H1 (cell line): ENCODE results near the gene S100PBP. TPM values are rescaled to one million over a fixed set of nuclear protein-coding genes. Genes with fewer than 3 reads are reported as not detected.

Experiments
- CTCF ChIA-PET: fragments of 300-600 bp; sonication (Branson Sonifier 250); formaldehyde crosslinking; loops from one replicate; lab custom pipeline; 2021; ENCODE audit not compliant: partially characterized antibody; lab: Charles Lee
- POLR2A ChIA-PET: fragments of 300-600 bp; sonication (Branson Sonifier 250); formaldehyde crosslinking; loops from one replicate; lab custom pipeline; 2021; ENCODE audit warnings: inconsistent platforms; ENCODE audit not compliant: partially characterized antibody; lab: Charles Lee
- DNase-seq, 2 experiments: peaks; one replicate each; pipeline versions ENCODE4 v3.0.0 to v3.0.0-alpha.2; 2010 to 2022; ENCODE audit warnings: low spot score in 2 of 2, low read depth in 1 of 2, mixed read lengths in 1 of 2
- FAIRE-seq: peaks from 2 replicates; lab custom pipeline; 2011; peaks lifted over from hg19 to GRCh38; lab: Jason Lieb, UNC
- H2AFZ ChIP-seq: 2 replicates; pipeline ENCODE4 v1.8.1; 2012; ENCODE audit warnings: low read length, inconsistent platforms
- H2AK5ac ChIP-seq: 2 replicates; pipeline ENCODE4 v1.6.1; 2013; ENCODE audit warnings: low read depth, low read length
- H2BK120ac ChIP-seq: replicated peaks from 2 replicates; pipeline ENCODE3; 2013; ENCODE audit warnings: low read depth, low read length, inconsistent platforms
- H2BK12ac ChIP-seq: 2 replicates; pipeline ENCODE4 v1.6.1; 2013; ENCODE audit warnings: low read depth, low read length
- H2BK15ac ChIP-seq: 2 replicates; pipeline ENCODE4 v1.6.1; 2013; ENCODE audit warnings: low read length
- H2BK20ac ChIP-seq: 2 replicates; pipeline ENCODE4 v1.6.1; 2013; ENCODE audit warnings: low read length
- H2BK5ac ChIP-seq: 2 replicates; pipeline ENCODE4 v1.6.1; 2013; ENCODE audit warnings: low read depth, low read length
- H3K14ac ChIP-seq: 2 replicates; pipeline ENCODE4 v1.6.1; 2013; ENCODE audit warnings: inconsistent platforms; ENCODE audit not compliant: insufficient read length
- H3K18ac ChIP-seq: 2 replicates; pipeline ENCODE4 v1.6.1; 2013; ENCODE audit warnings: low read length; ENCODE audit errors: extremely low read depth
- H3K23ac ChIP-seq: 2 replicates; pipeline ENCODE4 v1.6.1; 2013; ENCODE audit warnings: inconsistent platforms; ENCODE audit not compliant: insufficient read length
- H3K23me2 ChIP-seq: 2 replicates; pipeline ENCODE4 v1.6.1; 2013; ENCODE audit warnings: low read depth, low read length
- H3K27ac ChIP-seq: 2 replicates; pipeline ENCODE4 v1.6.1; 2011; ENCODE audit warnings: low read depth, low read length, inconsistent platforms
- H3K27me3 ChIP-seq, 4 experiments: replicated peaks in 1 of 4; 1 replicate in 1 of 4; 2 replicates in 3 of 4; pipeline versions ENCODE4 v1.6.1 to v1.8.1; 2011 to 2013; ENCODE audit warnings: low read length in 3 of 4, mild to moderate bottlenecking in 3 of 4, inconsistent platforms in 2 of 4, mixed read lengths in 2 of 4, moderate library complexity in 1 of 4; ENCODE audit not compliant: control insufficient read depth in 3 of 4, insufficient read depth in 3 of 4; ENCODE audit errors: extremely low read depth in 1 of 4
- H3K36me3 ChIP-seq, 4 experiments: 2 replicates each; pipeline versions ENCODE4 v1.6.1 to v1.8.1; 2011 to 2013; ENCODE audit warnings: mild to moderate bottlenecking in 4 of 4, low read length in 3 of 4, moderate library complexity in 2 of 4, control low read depth in 1 of 4, inconsistent platforms in 1 of 4; ENCODE audit not compliant: insufficient read depth in 4 of 4, control insufficient read depth in 2 of 4
- H3K4ac ChIP-seq: replicated peaks from 2 replicates; pipeline ENCODE3; 2013; ENCODE audit warnings: low read length, low read depth, mixed read lengths, inconsistent platforms; ENCODE audit not compliant: insufficient read length
- H3K4me1 ChIP-seq, 4 experiments: replicated peaks in 1 of 4; 1 replicate in 1 of 4; 2 replicates in 3 of 4; pipeline versions ENCODE4 v1.6.1 to v1.8.1; 2011 to 2013; ENCODE audit warnings: low read length in 3 of 4, inconsistent platforms in 2 of 4, mixed read lengths in 1 of 4; ENCODE audit not compliant: insufficient read depth in 4 of 4, control insufficient read depth in 3 of 4
- H3K4me2 ChIP-seq, 2 experiments: 2 replicates each; pipeline versions ENCODE4 v1.6.1 to v1.8.1; 2011 to 2013; ENCODE audit warnings: low read depth in 2 of 2, low read length in 2 of 2, control low read depth in 1 of 2, inconsistent platforms in 1 of 2, mild to moderate bottlenecking in 1 of 2; ENCODE audit not compliant: insufficient read depth in 1 of 2
- H3K4me3 ChIP-seq, 4 experiments: fragments of 200-600, 300-600 bp in 1 of 4; sonication (generic), shearing (Covaris generic), sonication (Bioruptor Twin) in 1 of 4; 2 replicates each; pipeline versions ENCODE4 v1.5.1 to v1.8.1; 2011 to 2016; ENCODE audit warnings: low read length in 4 of 4, low read depth in 3 of 4, control low read depth in 2 of 4, inconsistent platforms in 2 of 4, mild to moderate bottlenecking in 2 of 4, mixed read lengths in 1 of 4, moderate library complexity in 1 of 4; ENCODE audit not compliant: insufficient read depth in 2 of 4; ENCODE audit errors: extremely low read depth in 1 of 4
- H3K56ac ChIP-seq: replicated peaks from 2 replicates; pipeline ENCODE3; 2013; ENCODE audit warnings: low read depth, mild to moderate bottlenecking, mixed read lengths, low read length, inconsistent platforms; ENCODE audit not compliant: insufficient read length
- H3K79me1 ChIP-seq: 2 replicates; pipeline ENCODE4 v1.6.1; 2013; ENCODE audit warnings: low read depth, low read length, control low read depth
- H3K79me2 ChIP-seq, 2 experiments: 2 replicates each; pipeline versions ENCODE4 v1.6.1 to v1.8.1; 2012 to 2013; ENCODE audit warnings: low read length in 2 of 2, mild to moderate bottlenecking in 2 of 2, inconsistent platforms in 1 of 2; ENCODE audit not compliant: insufficient read depth in 2 of 2, control insufficient read depth in 1 of 2
- H3K9ac ChIP-seq, 4 experiments: replicated peaks in 1 of 4; 1 replicate in 1 of 4; 2 replicates in 3 of 4; pipeline versions ENCODE4 v1.6.1 to v1.8.1; 2011 to 2013; ENCODE audit warnings: low read depth in 3 of 4, low read length in 3 of 4, control low read depth in 2 of 4, mild to moderate bottlenecking in 2 of 4, moderate library complexity in 2 of 4, inconsistent platforms in 1 of 4; ENCODE audit errors: extremely low read depth in 1 of 4
- H3K9me3 ChIP-seq, 2 experiments: 2 replicates each; pipeline versions ENCODE4 v1.6.1 to v1.8.1; 2012 to 2013; ENCODE audit warnings: mild to moderate bottlenecking in 2 of 2, moderate library complexity in 2 of 2, control low read depth in 1 of 2, inconsistent platforms in 1 of 2, low read depth in 1 of 2, low read length in 1 of 2, mixed read lengths in 1 of 2; ENCODE audit not compliant: insufficient read depth in 2 of 2
- H4K20me1 ChIP-seq, 2 experiments: replicated peaks in 1 of 2; 2 replicates each; pipeline versions ENCODE3 to v1.8.1; 2011 to 2013; ENCODE audit warnings: inconsistent platforms in 2 of 2, low read length in 2 of 2, mild to moderate bottlenecking in 1 of 2; ENCODE audit not compliant: insufficient read depth in 2 of 2, control insufficient read depth in 1 of 2
- H4K5ac ChIP-seq: 2 replicates; pipeline ENCODE4 v1.6.1; 2013; ENCODE audit warnings: low read length, low read depth, mixed read lengths, inconsistent platforms; ENCODE audit not compliant: insufficient read length
- H4K8ac ChIP-seq: 2 replicates; pipeline ENCODE4 v1.8.0; 2013; ENCODE audit warnings: mild to moderate bottlenecking, moderate library complexity, low read length, inconsistent platforms; ENCODE audit not compliant: insufficient read depth; ENCODE audit errors: extremely low read depth
- H4K91ac ChIP-seq: replicated peaks from 2 replicates; pipeline ENCODE3; 2013; ENCODE audit warnings: low read length, mixed read lengths, inconsistent platforms; ENCODE audit not compliant: insufficient read length
- CREB1 ChIP-seq: IDR thresholded peaks from 2 replicates; pipeline ENCODE4 v1.6.1; 2012; ENCODE audit warnings: inconsistent platforms
- SRF ChIP-seq: IDR thresholded peaks from 2 replicates; pipeline ENCODE4 v1.6.1; 2011; ENCODE audit warnings: mild to moderate bottlenecking, low read depth, low read length, moderate library complexity
- ZNF274 ChIP-seq: IDR thresholded peaks from 2 replicates; pipeline ENCODE4 v1.7.0; 2012; ENCODE audit warnings: low read length, borderline replicate concordance; ENCODE audit errors: extremely low read depth
- WGBS, 2 experiments: shearing (Covaris generic) in 1 of 2; methylation state at CpG; one replicate each; pipeline versions ENCODE4 v1.1.6 to v1.1.7; 2013 to 2015; ENCODE audit warnings: low lambda C conversion rate in 2 of 2, mixed read lengths in 2 of 2, inconsistent platforms in 1 of 2, low coverage in 1 of 2, missing lambda C conversion rate in 1 of 2; ENCODE audit not compliant: insufficient replicate concordance in 2 of 2, insufficient coverage in 1 of 2, insufficient read length in 1 of 2; ENCODE audit errors: extremely low coverage in 1 of 2, missing lambda C conversion rate in 1 of 2; 5-methylcytosine and 5-hydroxymethylcytosine counted together
- polyA plus RNA-seq, 7 experiments: library from polyadenylated mRNA; depleted of rRNA in 3 of 7; stranded (reverse) in 5 of 7; unstranded in 2 of 7; fragments of >200 nt in 5 of 7; fragments of 200-250 nt in 2 of 7; gene quantifications; 1 replicate in 5 of 7; 2 replicates in 1 of 7; 4 replicates in 1 of 7; pipeline versions ENCODE4 v1.2.1 to v1.2.3, GENCODE V29; 2011 to 2013; ENCODE audit warnings: missing spikeins in 2 of 7, mixed read lengths in 2 of 7
- total RNA-seq: library from RNA; stranded (reverse); fragmentation: NEBNext Ultra II Directional; extraction: Animal tissue kit (Norgen Biotek cat#: 25700); gene quantifications from 2 replicates; pipeline ENCODE4 v1.2.1, GENCODE V29; 2021
- TF ChIP-seq, protein P1 (sequence below): IDR thresholded peaks from 2 replicates; pipeline ENCODE4 v1.6.1; 2012; ENCODE audit warnings: inconsistent platforms

S100PBP gene
- total and polyA plus RNA-seq, 2 of the 8 experiments (the other 6 are each of a cell fraction or from before 2014, with no cell fraction given) = 43.8 to 68.3 TPM

DNA sequence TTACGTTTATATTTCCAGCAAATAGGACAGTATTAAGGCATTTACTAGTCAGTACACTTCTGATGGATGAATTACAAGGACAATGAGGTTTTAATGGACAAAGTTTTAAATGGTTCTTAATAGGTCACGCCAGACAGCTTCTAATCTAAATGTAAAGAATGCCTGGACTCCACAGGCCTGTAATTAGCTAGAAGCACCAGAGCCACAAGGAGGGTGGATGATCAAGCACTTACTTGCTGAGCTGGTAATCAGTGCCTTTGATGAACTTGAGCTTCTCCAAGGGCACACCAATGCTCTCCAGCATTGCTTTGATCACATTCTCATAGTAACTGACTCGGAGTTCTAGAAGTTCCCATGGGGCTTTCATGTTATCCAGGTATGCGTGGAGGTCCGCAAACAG lies 7.1 kb upstream of the S100PBP start:
- DNase-seq = no peak
- Histone ChIP-seq H3K79me1 (peaks cover 7% of the 10 kb centered on the region), H4K91ac (no peak overlapping the region), H3K18ac (no peak overlapping the region), H3K4me2 (no peak overlapping the region), H2BK120ac (no peak overlapping the region), H2AK5ac (no peak overlapping the region), H2BK15ac (no peak overlapping the region), H4K8ac (no peak overlapping the region), H3K27ac (no peak overlapping the region), H2BK12ac (no peak overlapping the region), H3K23ac (no peak overlapping the region), H3K56ac (no peak overlapping the region), H3K36me3 (peaks cover 20 to 64% (median 46%) of the 10 kb centered on the region in 4 experiments), H3K4ac (no peak overlapping the region), H3K23me2 (no peaks in the 10 kb centered on the region; the same call in 1 of the 2 replicates), H3K9ac (no peak overlapping the region), H2BK5ac (no peak overlapping the region), H4K20me1 (peaks cover 6 to 10% of the 10 kb centered on the region in 2 experiments), H3K79me2 (peaks cover 24 to 82% of the 10 kb centered on the region in 2 experiments), H3K9me3 (no peaks in the 10 kb centered on the region; a peak in 1 of 4 replicates), H3K14ac (no peak overlapping the region), H2AFZ (no peak overlapping the region), H2BK20ac (no peak overlapping the region), H3K27me3 (no peaks in the 10 kb centered on the region), H4K5ac (no peak overlapping the region), H3K4me3 (no peak overlapping the region), H3K4me1 (peaks cover 4 to 11% (median 6%) of the 10 kb centered on the region in 4 experiments; a peak in 6 of 7 replicates)
- CTCF ChIA-PET = interaction anchor here (0.6 to 1.1 kb wide), 2 partner anchors 17 to 27 kb away, joined by 3 to 4 read pairs; no protein-coding TSS in a partner anchor
- POLR2A ChIA-PET = interaction anchor here (1.1 to 2.9 kb wide), 8 partner anchors 13 to 133 kb away, joined by 3 to 6 read pairs (median 4); no protein-coding TSS in a partner anchor
- 96% methylated on average over 5 of the region's 5 CpGs; no CpG with 5 or more reads in 1 of the 2 experiments for WGBS, 2 experiments
- TF ChIP-seq SRF = no peak
- no peak for TF ChIP-seq ZNF274
- TF ChIP-seq CREB1 = no peak
- TF ChIP-seq, protein P1, sequence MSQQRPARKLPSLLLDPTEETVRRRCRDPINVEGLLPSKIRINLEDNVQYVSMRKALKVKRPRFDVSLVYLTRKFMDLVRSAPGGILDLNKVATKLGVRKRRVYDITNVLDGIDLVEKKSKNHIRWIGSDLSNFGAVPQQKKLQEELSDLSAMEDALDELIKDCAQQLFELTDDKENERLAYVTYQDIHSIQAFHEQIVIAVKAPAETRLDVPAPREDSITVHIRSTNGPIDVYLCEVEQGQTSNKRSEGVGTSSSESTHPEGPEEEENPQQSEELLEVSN = no peak
- FAIRE-seq = no peak
